Diencephalon (tissue), 1 donor: ENCODE data around the gene CDS2. TPM values are rescaled to one million over a fixed set of nuclear protein-coding genes. Genes with fewer than 3 reads are reported as not detected.

Source experiments
- small RNA-seq: library from RNA; depleted of rRNA; stranded (forward); fragments of <200 nt; gene quantifications from one replicate; pipeline ENCODE3, GENCODE V24; 2014
- total RNA-seq: library from RNA; depleted of rRNA; stranded (reverse); fragments of >200 nt; gene quantifications from one replicate; pipeline ENCODE4 v1.2.3, GENCODE V29; 2014

Gene CDS2
- 104 TPM for total RNA-seq

DNA sequence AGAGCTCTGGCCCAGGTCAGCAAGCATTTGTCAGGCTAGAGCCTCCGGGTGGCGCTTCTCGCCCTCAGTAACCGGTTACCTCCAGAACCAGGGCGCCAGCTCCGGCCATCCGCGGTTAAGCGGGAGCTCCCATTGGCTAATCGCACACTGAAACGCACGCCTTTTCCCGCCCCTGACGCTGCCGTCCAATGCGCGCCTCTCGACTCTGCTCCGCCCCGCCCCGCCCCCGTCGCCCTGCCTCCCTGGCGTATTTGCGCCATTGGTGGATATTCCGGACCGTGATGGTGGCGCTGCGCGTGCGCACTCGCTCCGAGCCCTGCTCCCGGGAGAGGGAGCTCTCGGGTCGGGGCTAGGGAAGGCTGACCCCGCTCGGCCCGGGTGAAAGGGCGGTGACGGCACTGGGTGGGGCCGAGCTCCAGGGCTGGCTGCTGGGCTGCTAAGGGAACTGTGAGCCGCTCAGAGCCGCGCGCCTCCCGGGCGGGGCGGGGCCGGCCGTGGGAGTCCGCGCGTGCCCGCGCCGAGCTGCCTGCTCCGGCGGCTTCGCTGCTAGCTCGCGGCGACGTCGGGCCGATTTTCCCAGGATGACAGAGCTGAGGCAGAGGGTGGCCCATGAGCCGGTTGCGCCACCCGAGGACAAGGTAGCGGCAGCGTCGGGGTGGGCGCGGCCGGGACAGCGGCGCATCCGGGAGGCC lies at the start of gene CDS2:
CDS2 (plus strand) TSS at position 497 of the 692 bp plus-strand sequence; CDS start at position 582, 85 bp downstream.

DNA sequence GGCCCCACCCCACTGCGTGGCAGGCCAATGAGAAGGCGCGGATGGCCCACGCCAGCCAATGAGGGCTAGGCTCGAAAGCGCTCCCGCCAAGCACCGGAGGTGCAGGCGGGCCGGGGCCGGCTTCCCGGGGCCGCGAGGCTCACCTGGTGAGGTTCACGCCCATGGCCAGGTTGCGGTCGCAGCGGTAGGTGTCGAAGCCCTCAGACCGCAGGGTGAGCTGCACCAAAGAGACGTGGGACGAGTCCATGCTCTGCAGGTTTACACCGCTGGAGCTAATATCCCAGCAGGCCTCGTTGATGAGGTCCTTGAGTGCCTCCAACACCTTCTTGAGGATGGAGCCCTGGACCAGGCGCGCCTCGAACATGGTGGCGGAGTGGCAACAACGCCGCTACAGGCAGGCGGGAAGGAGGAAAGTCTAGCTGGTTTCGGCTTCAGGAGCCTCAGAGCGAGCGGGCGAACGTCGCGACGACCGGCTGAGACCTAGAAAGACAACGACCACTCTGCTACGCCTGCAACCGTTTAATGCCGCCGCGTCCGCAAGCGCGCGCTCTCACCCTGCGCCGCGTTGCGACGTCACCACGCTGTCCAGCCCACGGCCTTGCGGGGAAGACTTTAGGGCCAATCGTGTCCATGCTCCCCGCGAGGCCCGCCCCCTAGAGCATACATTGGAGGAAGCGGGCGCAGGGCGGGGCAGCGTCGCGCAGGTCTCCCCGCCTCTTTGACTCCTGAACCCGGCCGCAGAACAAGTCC lies 7.2 kb upstream of the CDS2 start, which contains the start of gene PCNA:
PCNA (minus strand) TSS at position 524 of the 750 bp plus-strand sequence; CDS start at position 364, 160 bp downstream.

Small RNAs within 50 kb of the gene (small RNA-seq; reads per million reads assigned to genes)
- gene RF00019 (not detected), gene RF00568 (not detected), gene RNA5SP474 (not detected)

Other genes starting within 250 kb of the CDS2 start
- gene SLC23A2, start 125.5 kb upstream of the CDS2 start, total RNA-seq, result 70.8 TPM
- gene TMEM230, start 13.9 kb upstream of the CDS2 start, total RNA-seq, result 70.8 TPM
- 51.9 TPM for gene PCNA, start 7.0 kb upstream of the CDS2 start, total RNA-seq
- gene PROKR2, start 189.9 kb downstream of the CDS2 start, total RNA-seq, result 4.8 TPM